NCI-H2171 treated with DMSO at 0.1 percent for 48 hours (cell line): ENCODE results near the gene PRKAG2.

Experiments
- DNase-seq: peaks from one replicate; lab custom pipeline; 2025; lab: John Stamatoyannopoulos, UW

PRKAG2 gene

GRCh38 chr7:151511946-151512345 is 365.0 kb downstream of the PRKAG2 start:
- DNase-seq: no peak

- DNase-seq: no peak
Measured at GRCh38 chr7:151511270-151511669, 365.6 kb downstream of the PRKAG2 start.

- no peak for DNase-seq
Measured at GRCh38 chr7:151509670-151510333, 367.1 kb downstream of the PRKAG2 start.

GRCh38 chr7:151508991-151509390 is 367.9 kb downstream of the PRKAG2 start:
- DNase-seq: no peak

GRCh38 chr7:151507806-151508205 is 369.1 kb downstream of the PRKAG2 start:
- DNase-seq: no peak

- no peak for DNase-seq
Measured at GRCh38 chr7:151506901-151507382, 370.0 kb downstream of the PRKAG2 start.
